BJ (cell line): ENCODE measurements around the gene NXT1. TPM values are rescaled to one million over a fixed set of nuclear protein-coding genes. Genes with fewer than 3 reads are reported as not detected.

Experiments
- CTCF ChIA-PET: fragments of 350-600 bp; formaldehyde crosslinking; extraction: SDS; loops from one replicate; lab custom pipeline; 2021; ENCODE audit warnings: antibody characterized with exemption, inconsistent platforms; lab: Yijun Ruan, JAX
- POLR2A ChIA-PET: fragments of 300-600 bp; sonication (Branson Sonifier 250); formaldehyde crosslinking; extraction: SDS; loops from one replicate; lab custom pipeline; 2021; ENCODE audit warnings: antibody characterized with exemption; lab: Charles Lee
- DNase-seq: peaks from one replicate; pipeline ENCODE4 v3.0.0-alpha.2; 2011; ENCODE audit warnings: low read depth
- H3K27me3 ChIP-seq: 2 replicates; pipeline ENCODE4 v1.6.0; 2011; ENCODE audit warnings: low read length; ENCODE audit not compliant: control insufficient read depth, insufficient read depth
- H3K36me3 ChIP-seq: 2 replicates; pipeline ENCODE4 v1.5.1; 2011; ENCODE audit warnings: low read length; ENCODE audit not compliant: control insufficient read depth, insufficient read depth
- H3K4me3 ChIP-seq: 2 replicates; pipeline ENCODE4 v1.5.1; 2011; ENCODE audit warnings: low read depth, mild to moderate bottlenecking, control low read depth, low read length
- CTCF ChIP-seq: IDR thresholded peaks from 2 replicates; pipeline ENCODE4 v1.5.1; 2011; ENCODE audit warnings: low read depth, mild to moderate bottlenecking, control low read depth, inconsistent platforms, low read length, moderate library complexity; ENCODE audit not compliant: insufficient read depth
- polyA plus RNA-seq: library from polyadenylated mRNA; depleted of rRNA; stranded (reverse); fragments of >200 nt; gene quantifications from 2 replicates; pipeline ENCODE4 v1.2.3, GENCODE V29; 2011

NXT1 gene
- polyA plus RNA-seq, 1 experiment, result 24.2 TPM

- no peak overlapping the region for H3K4me3 ChIP-seq
- no peak for DNase-seq
- ChIA-PET CTCF (interaction anchor here (8.4 kb wide), 1 partner anchor 644 kb away, joined by 91 read pairs; no protein-coding TSS in a partner anchor), POLR2A (no interaction called here)
- H3K27me3 ChIP-seq, result 0 out of 2 replicates have a peak, but pooled peaks cover 2% of the 10 kb centered on the region
- TF ChIP-seq CTCF, result no peak
- H3K36me3 ChIP-seq, result no peaks in the 10 kb centered on the region
Observed at GRCh38 chr20:23336476-23336875, 14.1 kb upstream of the NXT1 start.

- Histone ChIP-seq H3K27me3 (0 out of 2 replicates have a peak, but pooled peaks cover 2% of the 10 kb centered on the region), H3K36me3 (no peaks in the 10 kb centered on the region), H3K4me3 (no peak overlapping the region)
- no peak for TF ChIP-seq CTCF
- ChIA-PET POLR2A (no interaction called here), CTCF (interaction anchor here (8.4 kb wide), 1 partner anchor 644 kb away, joined by 91 read pairs; no protein-coding TSS in a partner anchor)
- DNase-seq, result no peak
Observed at GRCh38 chr20:23337312-23337711, 13.3 kb upstream of the NXT1 start.

- no peak for DNase-seq
Observed at GRCh38 chr20:23339986-23340385, 10.6 kb upstream of the NXT1 start.

GRCh38 chr20:23340524-23340923 lies 10.1 kb upstream of the NXT1 start:
- Histone ChIP-seq H3K4me3 (no peak overlapping the region), H3K36me3 (no peaks in the 10 kb centered on the region), H3K27me3 (peaks cover 2% of the 10 kb centered on the region; the same call in 1 of the 2 replicates)
- ChIA-PET POLR2A (no interaction called here), CTCF (interaction anchor here (0.7 to 8.4 kb wide), 19 partner anchors 9 to 1006 kb away, joined by 3 to 91 read pairs (median 4); partner anchors contain the start of genes NAPB and NXT1)
- TF ChIP-seq CTCF, result peak; percentile 57
- DNase-seq, result no peak

More at GRCh38 chr20:23339986-23340385, 10.6 kb upstream of the NXT1 start:
- ChIA-PET CTCF (interaction anchor here (0.7 to 8.4 kb wide), 12 partner anchors 10 to 1005 kb away, joined by 3 to 91 read pairs (median 4); partner anchors contain the start of gene NXT1), POLR2A (no interaction called here)
- Histone ChIP-seq H3K4me3 (no peak overlapping the region), H3K27me3 (peaks cover 2% of the 10 kb centered on the region; the same call in 1 of the 2 replicates), H3K36me3 (no peaks in the 10 kb centered on the region)
- no peak for TF ChIP-seq CTCF

- Histone ChIP-seq H3K36me3 (no peaks in the 10 kb centered on the region), H3K4me3 (no peak overlapping the region), H3K27me3 (peaks cover 2% of the 10 kb centered on the region; the same call in 1 of the 2 replicates)
- DNase-seq, result no peak
- CTCF ChIA-PET, result interaction anchor here (0.7 to 8.4 kb wide), 18 partner anchors 9 to 1006 kb away, joined by 3 to 91 read pairs (median 4); partner anchors contain the start of genes NAPB and NXT1
- POLR2A ChIA-PET, result no interaction called here
- no peak for TF ChIP-seq CTCF
Observed at GRCh38 chr20:23341073-23341472, 9.5 kb upstream of the NXT1 start.
